NCI-H1436 treated with DMSO at 0.1 percent for 48 hours (cell line): ENCODE measurements around the gene SPEN.

Experiments
- DNase-seq: peaks from one replicate; lab custom pipeline; 2025; lab: John Stamatoyannopoulos, UW

Gene SPEN

DNA sequence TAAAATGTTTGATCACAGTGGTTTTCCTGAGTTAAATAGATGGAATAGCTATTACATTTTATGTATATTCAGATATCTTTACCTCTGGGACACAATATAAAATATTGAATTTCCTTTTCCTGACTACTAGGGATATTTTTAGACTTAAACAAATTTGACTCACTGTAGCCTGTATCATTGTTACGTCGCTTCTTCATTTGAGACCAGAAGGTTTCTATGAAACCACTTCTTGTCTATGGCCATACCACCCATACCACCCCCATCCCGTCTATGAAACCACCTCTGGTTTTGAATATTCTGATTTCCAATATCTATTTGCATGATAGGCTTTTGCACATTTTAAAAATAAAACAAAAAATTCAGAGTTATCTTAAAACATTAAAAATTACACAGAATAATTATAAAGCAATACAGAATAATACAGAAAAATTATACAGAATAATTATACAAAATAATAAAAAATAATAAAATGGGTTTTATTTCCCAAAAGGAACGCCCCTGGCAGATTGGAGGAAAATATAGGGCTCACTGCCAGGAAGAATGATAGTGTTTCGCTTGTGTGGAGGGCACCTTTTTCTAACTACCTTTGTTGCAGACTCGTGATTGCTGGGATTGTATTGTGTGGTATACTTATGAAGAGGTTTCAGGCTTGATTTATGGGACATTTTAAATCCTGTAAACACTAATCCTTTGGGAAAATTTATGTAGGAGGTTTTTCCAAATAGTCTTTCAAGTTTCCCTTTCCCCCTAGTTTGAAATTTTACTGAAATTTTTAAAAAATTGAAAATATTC lies 4.7 kb downstream of the SPEN start:
- no peak for DNase-seq

DNA sequence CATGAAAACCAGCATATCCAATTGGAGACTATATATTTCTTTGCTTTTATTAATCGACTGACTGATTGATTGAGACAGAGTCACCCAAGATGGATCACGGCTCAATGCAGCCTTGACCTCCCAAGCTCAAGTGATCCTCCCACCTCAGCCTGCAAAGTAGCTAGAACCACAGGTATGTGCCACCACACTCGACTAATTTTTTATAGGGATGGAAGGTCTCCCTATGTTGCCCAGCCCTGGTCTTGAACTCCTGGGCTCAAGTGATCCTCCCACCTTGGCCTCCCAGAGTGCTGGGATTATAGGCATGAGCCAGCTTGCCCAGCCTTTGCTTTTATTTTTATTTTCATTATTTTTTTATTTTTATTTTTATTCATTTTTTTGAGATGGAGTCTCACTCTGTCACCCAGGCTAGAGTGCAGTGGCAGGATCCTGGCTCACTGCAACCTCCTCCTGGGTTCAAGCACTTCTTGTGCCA lies 5.4 kb downstream of the SPEN start:
- DNase-seq = no peak

- DNase-seq = no peak
Observed at GRCh38 chr1:15856888-15857287, 9.4 kb downstream of the SPEN start.

DNA sequence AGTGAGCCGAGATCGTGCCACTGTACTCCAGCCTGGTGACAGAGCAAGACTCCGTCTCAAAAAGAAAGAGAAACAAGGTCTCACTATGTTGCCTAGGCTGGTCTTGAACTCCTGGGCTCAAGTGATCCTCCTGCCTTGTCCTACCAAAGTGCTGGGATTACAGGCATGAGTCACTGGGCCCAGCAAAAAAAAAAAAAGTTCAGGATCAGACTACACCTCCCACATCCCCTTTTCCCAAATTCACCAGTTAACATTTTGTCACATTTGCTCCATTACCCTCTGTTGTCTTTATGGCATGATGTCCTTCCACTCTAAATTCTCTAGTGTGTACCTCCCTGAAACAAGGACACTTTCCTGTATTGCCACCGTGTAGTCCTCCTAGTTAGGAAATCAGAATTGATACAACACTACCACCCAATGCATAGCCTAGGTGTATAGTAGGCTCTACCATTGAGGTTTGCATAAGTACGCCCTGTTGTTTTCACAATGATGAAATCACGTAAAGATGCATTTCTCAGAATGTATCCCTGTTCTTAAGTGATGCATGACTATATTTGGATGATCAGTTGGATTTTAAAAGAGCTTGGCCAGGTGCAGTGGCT lies 10.7 kb downstream of the SPEN start:
- DNase-seq = no peak

DNA sequence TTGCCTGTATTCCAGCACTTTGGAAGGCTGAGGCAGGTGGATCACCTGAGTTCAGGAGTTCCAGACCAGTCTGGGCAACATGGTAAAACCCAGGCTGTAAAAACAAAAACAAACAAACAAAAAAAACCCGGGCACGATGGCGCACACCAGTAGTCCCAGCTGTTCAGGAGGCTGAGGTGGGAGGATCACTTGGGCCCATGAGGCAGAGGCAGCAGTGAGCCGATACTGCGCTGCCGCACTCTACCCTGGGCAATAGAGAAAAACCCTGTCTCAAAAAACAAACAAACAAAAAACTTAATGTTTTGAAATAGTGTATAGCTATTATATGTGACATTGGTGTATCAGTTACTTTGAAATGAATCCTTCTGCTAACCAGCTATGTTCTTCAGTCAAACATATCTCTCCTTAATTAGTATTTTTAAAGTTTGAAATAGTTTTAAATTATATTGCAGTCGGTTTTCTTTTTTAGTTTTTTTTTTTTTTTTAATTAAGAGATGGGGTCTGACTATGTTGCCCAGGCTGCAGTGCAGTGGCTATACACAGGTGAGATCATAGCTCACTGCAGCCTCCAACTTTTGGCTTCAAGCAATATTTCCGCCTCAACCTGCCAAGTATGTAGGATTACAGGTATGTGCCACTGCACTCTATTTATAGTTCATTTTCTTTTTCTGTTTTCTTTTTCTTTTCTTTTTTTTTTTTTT lies 11.3 kb downstream of the SPEN start:
- DNase-seq = no peak

GRCh38 chr1:15863156-15863901 lies 15.8 kb downstream of the SPEN start:
- no peak for DNase-seq

DNA sequence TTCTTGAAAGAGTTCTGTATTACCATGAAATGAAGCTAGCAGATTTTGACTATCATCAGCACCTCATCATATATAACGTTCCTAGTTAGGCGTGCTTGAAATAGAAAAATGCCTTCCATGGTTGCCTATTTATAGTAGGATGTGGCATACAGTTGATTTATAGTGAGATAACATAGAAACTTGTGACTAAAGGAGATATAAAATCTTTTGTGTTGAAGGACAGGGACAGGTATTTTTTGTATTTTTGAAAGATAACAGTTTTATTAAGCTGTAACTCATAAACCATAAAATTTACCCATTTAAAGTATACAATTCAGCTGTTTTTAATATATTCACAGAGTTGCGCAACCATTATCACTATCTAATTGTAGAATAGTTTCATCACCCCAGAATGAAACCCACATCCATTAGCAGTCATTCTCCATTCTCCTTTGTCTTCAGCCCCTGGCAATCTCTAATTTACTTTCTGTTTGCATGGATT lies 19.3 kb downstream of the SPEN start:
- no peak for DNase-seq

DNA sequence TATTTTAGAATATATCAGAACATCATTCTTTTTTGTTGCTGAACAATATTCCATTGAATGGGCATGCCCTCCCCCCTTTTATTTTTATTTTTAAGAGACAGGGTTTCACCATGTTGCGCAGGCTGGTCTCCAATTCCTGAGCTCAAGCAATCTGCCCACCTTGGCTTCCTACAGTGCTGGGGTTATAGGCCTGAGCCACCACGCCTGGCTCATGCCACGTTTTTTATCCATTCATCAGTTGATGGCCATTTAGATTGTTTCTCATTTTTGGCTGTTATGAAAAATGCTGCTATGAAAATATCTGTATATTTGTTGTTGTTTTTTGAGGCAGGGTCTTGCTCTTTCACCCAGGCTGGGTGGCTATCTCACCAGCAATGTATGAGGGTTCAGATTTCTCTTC lies 19.8 kb downstream of the SPEN start:
- no peak for DNase-seq

GRCh38 chr1:15869413-15869812 lies 21.9 kb downstream of the SPEN start:
- DNase-seq = no peak

DNA sequence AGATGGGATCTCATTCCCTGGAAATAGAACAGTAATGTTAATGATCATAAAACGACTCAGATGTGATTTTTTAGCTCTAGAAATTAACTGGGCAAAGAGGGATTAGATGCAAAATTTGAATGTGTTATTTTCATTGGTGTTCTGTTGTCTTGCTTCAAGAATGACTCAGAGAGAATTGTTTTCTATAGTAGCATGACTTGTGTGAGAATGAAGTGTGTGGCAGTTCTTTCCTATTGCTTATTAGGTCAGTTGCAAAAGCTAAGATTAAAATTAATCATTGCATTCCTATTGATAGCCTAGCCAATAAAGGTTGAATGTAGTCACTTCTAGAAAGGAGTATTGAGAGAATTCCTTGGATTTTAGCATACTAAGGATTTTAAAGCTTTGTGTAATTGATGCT lies 22.9 kb downstream of the SPEN start:
- DNase-seq = no peak

- DNase-seq = no peak
Observed at GRCh38 chr1:15874471-15874870, 27.0 kb downstream of the SPEN start.

- DNase-seq = no peak
Observed at GRCh38 chr1:15876357-15877055, 29.0 kb downstream of the SPEN start.

DNA sequence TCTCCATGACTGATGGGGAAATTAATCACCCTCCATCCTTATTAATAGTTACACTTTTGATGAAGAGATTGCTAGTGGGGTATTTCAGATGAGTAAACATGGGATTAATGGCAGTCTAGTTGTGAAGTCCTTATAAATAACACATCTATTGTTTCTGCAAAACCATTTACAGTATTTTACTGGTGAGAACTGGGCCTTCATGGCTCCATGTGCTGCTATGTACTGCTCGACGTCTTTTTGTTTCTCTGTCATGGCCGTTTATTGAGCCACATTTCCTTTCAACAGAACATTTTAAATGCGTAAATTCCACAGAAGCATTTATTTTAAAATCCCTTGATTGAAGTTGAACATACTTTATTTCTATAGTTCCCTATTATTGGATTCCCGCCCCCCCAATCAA lies 34.5 kb downstream of the SPEN start:
- no peak for DNase-seq

- no peak for DNase-seq
Observed at GRCh38 chr1:15882665-15883064, 35.2 kb downstream of the SPEN start.

- no peak for DNase-seq
Observed at GRCh38 chr1:15883326-15883725, 35.8 kb downstream of the SPEN start.

DNA sequence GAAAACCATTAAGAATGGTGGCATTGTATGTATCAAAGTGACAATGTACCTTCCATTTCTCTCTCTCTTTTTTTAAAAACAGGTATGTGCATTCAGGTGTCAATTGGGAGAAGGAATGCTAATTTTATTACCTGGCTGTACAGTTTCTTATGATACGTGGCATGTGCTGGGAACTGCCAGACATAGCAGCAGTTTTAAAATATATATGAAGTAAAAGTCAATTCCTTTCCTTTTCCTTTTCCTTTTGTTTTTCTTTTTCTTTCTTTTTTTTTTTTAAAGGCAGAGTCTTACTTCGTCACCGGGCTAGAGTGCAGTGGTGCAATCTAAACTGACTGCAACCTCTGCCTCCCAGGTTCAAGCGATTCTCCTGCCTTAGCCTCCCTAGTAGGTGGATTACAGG lies 37.0 kb downstream of the SPEN start:
- DNase-seq = no peak

- no peak for DNase-seq
Observed at GRCh38 chr1:15885269-15885668, 37.8 kb downstream of the SPEN start.

DNA sequence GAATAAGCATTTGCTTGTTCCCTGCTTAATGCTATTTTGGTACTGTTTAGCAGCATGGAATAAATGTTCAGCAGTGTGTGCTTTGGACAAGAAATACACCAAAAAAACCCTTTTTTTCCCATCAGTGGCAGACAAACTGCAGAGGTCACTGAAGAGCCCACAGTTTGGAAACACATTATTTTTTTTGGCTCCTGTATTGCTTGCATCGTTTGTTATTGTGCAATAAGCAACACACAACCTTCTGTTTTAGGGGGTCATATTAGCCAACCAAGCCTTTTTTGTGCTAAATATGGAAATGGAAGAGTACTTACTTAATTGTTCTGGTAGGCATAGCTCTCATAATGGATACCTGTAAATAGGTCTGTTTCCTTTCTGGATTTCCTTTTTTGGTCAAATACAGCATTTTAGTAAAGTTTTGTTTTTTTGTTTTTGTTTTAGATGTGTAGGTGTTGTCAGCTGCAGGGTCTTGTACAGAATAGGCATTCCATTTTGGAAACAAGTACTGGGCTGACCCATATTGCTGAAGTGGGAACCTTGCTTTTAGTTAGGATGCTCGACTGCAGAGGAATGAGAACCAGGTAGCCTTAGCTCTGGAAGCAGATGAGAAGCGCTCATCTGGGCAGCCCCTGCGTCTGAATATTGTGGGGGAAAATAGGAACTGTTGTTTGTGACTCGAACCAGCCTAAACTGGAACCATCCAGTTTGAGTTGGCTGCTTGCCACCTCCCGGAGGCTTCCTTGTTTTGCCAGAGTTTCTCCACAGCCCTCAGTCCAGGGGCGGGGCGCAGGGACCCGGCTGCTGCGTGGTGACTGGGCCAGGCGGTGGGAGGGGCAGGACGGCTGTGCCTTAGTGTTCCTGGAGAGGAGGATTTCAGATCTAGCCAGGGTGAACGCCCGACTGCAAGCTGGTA lies 38.4 kb downstream of the SPEN start:
- peak; percentile 21 for DNase-seq

GRCh38 chr1:15886611-15887167 lies 39.2 kb downstream of the SPEN start:
- DNase-seq = no peak
